HAP-1 (cell line): Measurements from ENCODE around the gene NIN.
A peak's percentile ranks its signal among the peaks of the same experiment; 100 is the strongest.
"Not testable (repeated sequence)": the region's sequence is repeated elsewhere in the genome, so short reads cannot be mapped to it uniquely, and the experiment has no call there.

ENCODE experiments used
- DNase-seq, 2 experiments: peaks; one replicate each; pipeline ENCODE4 v3.0.0-alpha.2; 2016 to 2020; ENCODE audit warnings: low spot score in 2 of 2
- H3K27me3 ChIP-seq: fragments of 250-450 bp; sonication (Bioruptor Pico); 2 replicates; pipeline ENCODE4 v1.5.1; 2020; ENCODE audit warnings: low read depth, mild to moderate bottlenecking, moderate library complexity
- H3K36me3 ChIP-seq: fragments of 250-450 bp; sonication (Bioruptor Pico); replicated peaks from 2 replicates; pipeline ENCODE4 v1.5.1; 2020; ENCODE audit warnings: mild to moderate bottlenecking
- H3K4me1 ChIP-seq: fragments of 250-450 bp; sonication (Bioruptor Pico); 2 replicates; pipeline ENCODE4 v1.5.1; 2020; ENCODE audit warnings: mild to moderate bottlenecking
- H3K4me3 ChIP-seq: fragments of 250-450 bp; sonication (Bioruptor Pico); 2 replicates; pipeline ENCODE4 v1.5.1; 2020; ENCODE audit warnings: mild to moderate bottlenecking, moderate library complexity
- H3K9me3 ChIP-seq: fragments of 250-450 bp; sonication (Bioruptor Pico); 2 replicates; pipeline ENCODE4 v1.5.1; 2020; ENCODE audit warnings: mild to moderate bottlenecking, moderate library complexity
- in situ Hi-C: fragments of 300-500 bp; cut with MboI; formaldehyde crosslinking; loops from 3 replicates; pipeline ENCODE4 v1.14.3; 2020; ENCODE audit warnings: low sequenced_read_pairs, inconsistent platforms, mixed read lengths

NIN gene

DNA sequence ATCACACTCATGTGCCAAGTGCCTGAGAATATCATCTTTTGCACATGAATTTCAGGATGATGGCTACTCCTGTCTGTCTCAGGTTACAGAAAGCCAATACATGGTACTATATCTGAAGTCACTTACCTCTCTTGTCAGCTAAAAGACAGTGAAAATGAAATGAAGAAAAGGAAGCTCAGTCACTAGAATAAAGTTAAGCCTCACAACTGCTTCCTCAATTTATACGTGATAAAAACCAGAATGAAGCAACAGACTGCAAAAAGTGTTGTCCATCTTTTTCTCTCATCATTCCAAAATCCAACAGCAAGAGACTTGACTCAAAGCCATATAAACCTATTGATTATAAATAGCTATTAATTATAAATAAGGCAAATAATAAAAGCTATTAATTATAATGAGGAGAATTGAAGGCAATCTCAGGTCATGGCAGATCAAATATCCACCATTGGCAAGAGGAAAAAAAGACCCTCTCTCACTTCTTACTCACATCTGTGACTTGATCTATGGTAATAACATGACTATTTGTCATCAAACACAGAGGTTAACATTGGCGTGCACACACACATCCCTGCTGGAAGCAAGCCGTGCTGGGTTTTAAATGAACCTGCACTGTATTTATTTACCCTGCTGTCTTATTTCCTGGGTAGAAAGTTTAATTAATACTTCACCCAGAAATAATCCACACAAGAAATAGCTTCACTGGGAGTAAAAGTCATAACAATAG, 10.0 kb downstream of the NIN start:
- peaks cover 4% of the 10 kb centered on the region; the same call in 1 of the 2 replicates for H3K36me3 ChIP-seq
- no peak for DNase-seq
- H3K9me3 ChIP-seq, result no peaks in the 10 kb centered on the region
- H3K4me3 ChIP-seq, result no peak overlapping the region
- peaks cover 40% of the 10 kb centered on the region for H3K4me1 ChIP-seq
- no peaks in the 10 kb centered on the region for H3K27me3 ChIP-seq
- in situ Hi-C loops, result no loop called here

- H3K36me3 ChIP-seq, H3K27me3 ChIP-seq, in situ Hi-C loops, H3K4me3 ChIP-seq, DNase-seq, H3K9me3 ChIP-seq: not testable (repeated sequence)
- H3K4me1 ChIP-seq, result peaks cover 40% of the 10 kb centered on the region
Measured at GRCh38 chr14:50819303-50819702, 11.7 kb downstream of the NIN start.

DNA sequence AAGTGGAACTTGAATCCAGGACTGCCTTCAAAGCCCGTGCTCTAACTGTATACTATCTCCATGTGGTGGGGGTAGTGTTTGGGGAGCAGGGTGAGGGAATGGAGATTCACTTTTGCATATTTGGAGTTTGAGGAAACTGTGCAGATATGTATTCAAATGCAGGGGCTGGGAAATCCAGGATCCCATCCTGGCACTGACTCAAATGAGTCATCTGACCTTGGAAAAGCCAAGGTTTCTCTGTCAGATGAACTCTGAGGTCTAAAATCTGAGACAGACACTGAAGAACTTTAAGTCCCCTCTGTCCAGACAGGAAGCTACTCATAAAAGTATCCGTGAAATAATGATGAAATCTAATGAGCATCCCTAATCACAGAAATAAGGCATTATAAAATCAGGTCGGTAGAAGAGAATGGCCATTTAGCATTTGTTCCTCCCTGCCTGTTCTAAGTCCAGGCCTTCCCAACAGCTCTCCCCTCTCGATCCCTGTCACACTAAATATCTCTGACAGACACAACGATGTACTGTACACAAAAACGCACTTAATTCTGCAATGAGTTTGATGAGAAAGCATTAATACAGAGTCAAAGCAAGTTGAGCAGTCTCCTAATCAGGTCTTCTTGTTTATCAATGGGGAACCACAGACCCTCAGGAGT, 14.4 kb downstream of the NIN start:
- Histone ChIP-seq H3K27me3 (no peaks in the 10 kb centered on the region), H3K9me3 (no peaks in the 10 kb centered on the region; the same call in 1 of the 2 replicates), H3K4me1 (peaks cover 31% of the 10 kb centered on the region), H3K36me3 (peaks cover 7% of the 10 kb centered on the region; the same call in 1 of the 2 replicates), H3K4me3 (no peak overlapping the region)
- DNase-seq, result peak in 1 of 2 experiments; percentile 33
- in situ Hi-C loops, result no loop called here

GRCh38 chr14:50815526-50815925, 15.4 kb downstream of the NIN start:
- H3K4me3 ChIP-seq, DNase-seq, H3K9me3 ChIP-seq, H3K27me3 ChIP-seq, H3K36me3 ChIP-seq, in situ Hi-C loops: not testable (repeated sequence)
- H3K4me1 ChIP-seq, result peaks cover 24% of the 10 kb centered on the region

DNA sequence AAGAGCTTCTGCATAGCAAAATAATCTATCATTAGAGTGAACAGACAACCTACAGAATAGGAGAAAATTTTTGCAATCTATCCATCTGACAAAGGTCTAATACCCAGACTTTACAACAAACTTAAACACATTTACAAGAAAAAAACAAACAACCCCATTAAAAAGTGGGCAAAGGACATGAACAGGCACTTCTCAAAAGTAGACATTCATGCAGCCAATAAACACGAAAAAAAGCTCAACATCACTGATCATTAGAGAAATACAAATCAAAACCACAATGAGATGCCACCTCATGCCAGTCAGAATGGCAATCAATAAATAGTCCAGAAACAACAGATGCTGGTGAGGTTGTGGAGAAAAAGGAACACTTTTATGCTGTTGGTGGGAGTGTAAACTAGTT, 15.9 kb downstream of the NIN start:
- H3K4me3 ChIP-seq, H3K9me3 ChIP-seq, H3K27me3 ChIP-seq, in situ Hi-C loops, DNase-seq, H3K36me3 ChIP-seq: not testable (repeated sequence)
- H3K4me1 ChIP-seq, result peaks cover 24% of the 10 kb centered on the region

GRCh38 chr14:50814161-50814560, 16.8 kb downstream of the NIN start:
- DNase-seq, result no peak
- Histone ChIP-seq H3K4me3 (no peak overlapping the region), H3K27me3 (no peaks in the 10 kb centered on the region), H3K4me1 (peaks cover 24% of the 10 kb centered on the region), H3K9me3 (no peaks in the 10 kb centered on the region; the same call in 1 of the 2 replicates), H3K36me3 (peaks cover 3% of the 10 kb centered on the region; the same call in 1 of the 2 replicates)
- in situ Hi-C loops, result no loop called here

- H3K9me3 ChIP-seq, result no peaks in the 10 kb centered on the region; the same call in 1 of the 2 replicates
- in situ Hi-C loops, result no loop called here
- H3K36me3 ChIP-seq, result peaks cover 3% of the 10 kb centered on the region; the same call in 1 of the 2 replicates
- no peak overlapping the region for H3K4me3 ChIP-seq
- H3K27me3 ChIP-seq, result no peaks in the 10 kb centered on the region
- H3K4me1 ChIP-seq, result peaks cover 24% of the 10 kb centered on the region
- DNase-seq, result no peak
Measured at GRCh38 chr14:50813544-50813863, 17.5 kb downstream of the NIN start.

DNA sequence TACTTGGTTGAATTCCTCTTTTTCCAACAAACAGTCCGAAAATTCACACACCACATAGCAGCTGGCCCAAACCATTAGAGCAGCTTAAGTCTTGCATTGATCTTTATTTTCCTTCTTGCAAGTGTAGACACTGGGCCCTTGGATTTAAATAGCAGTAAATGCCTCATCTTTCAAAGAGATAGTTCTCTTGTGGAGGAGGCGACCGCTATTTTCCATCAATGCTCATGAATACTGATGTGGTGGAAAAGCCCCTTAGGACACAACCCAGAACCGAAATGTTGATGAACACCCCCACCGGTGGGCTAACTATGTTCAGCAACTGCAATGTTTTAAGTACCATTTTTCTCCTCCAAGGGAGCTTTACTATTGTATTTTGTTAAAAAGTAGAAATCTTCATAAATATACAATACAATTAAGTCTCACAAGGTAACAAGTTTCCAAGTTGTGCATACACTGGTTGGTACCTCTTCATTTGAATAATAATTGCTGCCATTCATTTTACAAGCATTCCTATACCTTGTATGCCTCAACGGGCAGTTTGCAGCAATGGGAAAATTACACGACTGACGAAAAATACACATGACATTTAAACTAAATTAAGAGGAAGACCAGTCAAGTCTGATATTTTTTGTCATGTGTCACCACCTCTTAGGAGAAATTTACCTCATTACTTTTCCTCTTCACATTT, 18.0 kb downstream of the NIN start:
- no peak overlapping the region for H3K4me3 ChIP-seq

GRCh38 chr14:50812180-50812579, 18.8 kb downstream of the NIN start:
- peaks cover 24% of the 10 kb centered on the region for H3K4me1 ChIP-seq

More for the DNA sequence above, 18.0 kb downstream of the NIN start:
- H3K27me3 ChIP-seq, result no peaks in the 10 kb centered on the region
- no peaks in the 10 kb centered on the region; the same call in 1 of the 2 replicates for H3K9me3 ChIP-seq
- peaks cover 24% of the 10 kb centered on the region for H3K4me1 ChIP-seq
- peak; percentile 75 to 94 for DNase-seq
- in situ Hi-C loops, result no loop called here
- H3K36me3 ChIP-seq, result peaks cover 3% of the 10 kb centered on the region; the same call in 1 of the 2 replicates

DNA sequence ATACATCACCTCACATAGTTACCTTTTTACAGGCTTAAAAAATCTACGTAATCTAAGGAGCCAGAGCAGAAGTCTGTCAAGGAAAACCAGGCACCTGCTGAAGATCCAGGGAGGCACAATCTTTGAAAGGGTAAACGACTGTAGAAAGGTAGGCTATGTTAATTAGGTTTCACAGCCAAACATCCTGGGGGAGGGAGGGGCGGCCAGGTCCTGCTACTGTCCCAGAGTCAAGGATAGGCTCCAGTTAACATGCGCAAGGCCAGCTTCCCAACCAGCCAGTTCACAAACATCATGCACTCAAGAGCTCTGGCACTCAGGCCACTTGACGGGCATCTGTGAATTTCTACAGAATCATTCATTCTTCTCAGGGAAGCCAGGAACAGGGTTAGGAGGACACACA, 22.9 kb downstream of the NIN start:
- Histone ChIP-seq H3K4me3 (no peak overlapping the region), H3K4me1 (peaks cover 8% of the 10 kb centered on the region), H3K9me3 (no peaks in the 10 kb centered on the region), H3K36me3 (peaks cover 5% of the 10 kb centered on the region; the same call in 1 of the 2 replicates), H3K27me3 (no peaks in the 10 kb centered on the region)
- no peak for DNase-seq
- in situ Hi-C loops, result no loop called here

More at GRCh38 chr14:50812180-50812579, 18.8 kb downstream of the NIN start:
- no peaks in the 10 kb centered on the region for H3K27me3 ChIP-seq
- in situ Hi-C loops, result no loop called here
- DNase-seq, result no peak
- H3K9me3 ChIP-seq, result no peaks in the 10 kb centered on the region; the same call in 1 of the 2 replicates
- no peak overlapping the region for H3K4me3 ChIP-seq
- peaks cover 3% of the 10 kb centered on the region; the same call in 1 of the 2 replicates for H3K36me3 ChIP-seq

DNA sequence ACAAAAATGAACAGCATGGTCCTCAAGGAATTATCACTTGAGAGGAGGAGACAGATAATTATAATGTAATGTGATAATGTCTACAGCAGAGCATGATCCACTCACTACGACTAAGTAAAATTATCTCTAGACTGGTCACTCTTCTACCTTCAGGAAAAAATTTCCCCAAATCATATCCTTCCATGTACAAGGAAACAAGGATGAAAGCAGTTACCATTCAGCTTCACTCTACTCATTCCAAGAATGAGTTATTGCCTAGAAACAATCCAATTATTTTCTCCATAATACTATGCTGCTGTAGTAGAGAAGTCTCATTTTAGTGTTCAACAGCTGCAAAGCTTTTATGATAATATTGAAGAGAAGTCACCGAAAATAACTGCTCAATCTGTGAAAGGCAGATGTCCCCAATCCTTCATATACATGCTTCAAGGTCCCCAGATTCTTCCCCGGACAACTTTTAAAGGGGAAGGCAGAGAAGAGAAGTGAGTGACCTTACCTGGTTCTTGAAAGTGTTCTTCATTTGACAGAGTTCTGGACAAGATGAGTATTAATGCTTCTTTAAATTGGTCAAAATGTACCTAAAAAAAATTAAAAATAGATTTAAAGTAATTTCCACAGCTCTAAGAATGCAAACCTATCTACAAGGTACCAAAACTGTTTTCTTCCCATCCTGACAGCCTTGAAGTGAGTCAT, 24.6 kb downstream of the NIN start:
- H3K27me3 ChIP-seq, result no peaks in the 10 kb centered on the region
- H3K36me3 ChIP-seq, result peaks cover 3% of the 10 kb centered on the region; the same call in 1 of the 2 replicates
- no peak for DNase-seq
- H3K4me1 ChIP-seq, result no peaks in the 10 kb centered on the region
- in situ Hi-C loops, result no loop called here
- H3K4me3 ChIP-seq, result no peak overlapping the region
- no peaks in the 10 kb centered on the region for H3K9me3 ChIP-seq

DNA sequence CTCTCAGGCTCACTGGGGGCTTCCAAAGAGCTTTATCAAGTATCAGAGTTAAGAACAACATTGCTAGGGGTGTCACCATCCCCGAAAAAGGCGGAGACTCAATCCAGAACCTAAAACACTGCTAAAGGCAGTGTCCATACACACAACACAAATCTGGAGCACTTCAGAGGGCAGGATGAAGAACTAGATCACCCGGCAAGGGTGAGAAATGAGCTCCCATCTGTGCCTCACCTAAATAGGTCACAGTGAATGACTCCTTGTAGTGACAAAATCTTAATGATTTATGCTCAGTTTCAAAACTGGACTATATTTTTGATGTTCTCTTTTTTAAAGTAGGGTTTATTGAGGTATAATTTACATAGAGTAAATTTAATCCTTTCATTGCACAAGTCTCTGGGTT, 25.6 kb downstream of the NIN start:
- peaks cover 3% of the 10 kb centered on the region for H3K4me1 ChIP-seq
- no peaks in the 10 kb centered on the region for H3K27me3 ChIP-seq
- H3K4me3 ChIP-seq, result no peak overlapping the region
- in situ Hi-C loops, result no loop called here
- DNase-seq, result no peak
- peaks cover 3% of the 10 kb centered on the region; the same call in 1 of the 2 replicates for H3K36me3 ChIP-seq
- H3K9me3 ChIP-seq, result no peaks in the 10 kb centered on the region

GRCh38 chr14:50804181-50804721, 26.7 kb downstream of the NIN start:
- peaks cover 9% of the 10 kb centered on the region for H3K4me1 ChIP-seq
- no peaks in the 10 kb centered on the region for H3K9me3 ChIP-seq
- in situ Hi-C loops, result no loop called here
- H3K27me3 ChIP-seq, result no peaks in the 10 kb centered on the region
- no peak for DNase-seq
- no peak overlapping the region for H3K4me3 ChIP-seq
- peaks cover 3% of the 10 kb centered on the region; the same call in 1 of the 2 replicates for H3K36me3 ChIP-seq
